ENCODE data around the gene COA6.

DNA sequence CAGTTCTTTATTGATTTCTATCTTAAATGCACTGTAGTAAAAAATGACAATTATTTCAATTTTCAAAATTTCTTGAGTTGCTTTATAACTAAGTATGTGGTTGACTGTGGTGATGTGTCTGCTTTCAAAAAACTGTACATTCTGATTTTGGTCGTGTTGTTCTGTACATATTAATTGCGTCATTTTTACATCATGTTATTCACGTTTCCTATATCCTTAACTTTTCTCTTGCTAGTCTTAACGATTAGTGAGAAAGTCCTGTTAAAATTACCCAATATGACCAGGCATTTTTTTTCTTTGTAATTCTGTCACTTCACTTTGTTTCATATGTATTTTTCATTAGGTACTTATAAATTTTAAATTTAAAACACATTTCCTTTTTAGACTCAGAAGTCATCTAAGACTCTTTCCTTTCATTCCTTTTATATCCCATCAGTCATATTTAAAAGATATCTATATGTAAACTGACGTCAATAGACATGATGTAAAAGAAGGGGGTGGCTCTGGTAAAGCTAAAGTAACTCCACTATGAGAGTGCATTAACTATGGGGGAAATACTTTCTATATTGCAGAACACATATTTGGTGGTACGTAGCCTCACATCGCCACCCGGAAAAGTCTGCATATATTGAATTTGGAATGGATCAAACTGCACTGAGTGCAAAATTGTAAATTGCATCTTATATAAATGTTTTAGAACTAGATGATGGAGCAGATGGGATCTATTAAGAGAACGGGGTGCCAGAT, 1.1 kb upstream of the COA6 start:
- TF ChIP-seq CTCF (conservative IDR thresholded peaks at IDR 0.05) (no peak), ZFX (IDR thresholded peaks at IDR 0.05) (no peak)
